Stomach (tissue), 4 donors: ENCODE results near the gene GNB1L.

Experiments
- EP300 ChIP-seq: sonication (generic); formaldehyde crosslinking; IDR thresholded peaks from one replicate; pipeline ENCODE4 v1.6.1; 2017; ENCODE audit warnings: antibody characterized with exemption
- POLR2A ChIP-seq, 4 donors: fragments of 450-650 bp; IDR thresholded peaks; one replicate each; pipeline ENCODE4 v1.6.1; 2016; ENCODE audit warnings: antibody characterized with exemption in 4 of 4, control low read depth in 2 of 4, mild to moderate bottlenecking in 1 of 4, moderate library complexity in 1 of 4
- POLR2AphosphoS5 ChIP-seq, 3 donors: sonication (generic); formaldehyde crosslinking; IDR thresholded peaks; one replicate each; pipeline ENCODE4 v1.6.1; 2016; ENCODE audit warnings: antibody characterized with exemption in 3 of 3
- TF ChIP-seq, protein P1 (sequence below), 7 experiments: fragments of 450-650 bp in 4 of 7; fragments of 200-600 bp in 3 of 7; sonication (generic) in 3 of 7; IDR thresholded peaks; one replicate each; pipeline ENCODE4 v1.5.1; 2016 to 2019; ENCODE audit warnings: antibody characterized with exemption in 7 of 7, control low read depth in 2 of 7, mild to moderate bottlenecking in 1 of 7

DNA sequence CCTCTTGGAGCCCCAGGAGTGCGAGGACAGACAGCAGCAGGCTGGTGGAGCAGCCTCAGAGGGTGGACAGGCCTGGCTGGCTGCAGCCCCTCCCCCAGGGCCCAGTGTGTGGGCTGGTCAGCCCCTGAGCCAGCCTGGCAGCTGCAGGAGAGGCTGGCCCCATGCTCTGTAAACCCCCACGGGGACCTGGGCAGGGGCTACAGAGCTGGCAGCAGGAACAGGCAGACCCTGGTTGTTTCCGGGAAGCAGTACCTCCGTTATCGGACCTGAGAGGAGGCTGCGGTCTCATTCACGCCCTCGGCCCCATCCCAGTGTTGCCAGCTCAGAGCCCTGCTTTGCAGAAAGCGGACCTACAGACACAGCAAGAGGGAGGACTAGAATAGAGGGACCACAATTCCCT is 48.4 kb upstream of the GNB1L start:
- TF ChIP-seq, protein P1, sequence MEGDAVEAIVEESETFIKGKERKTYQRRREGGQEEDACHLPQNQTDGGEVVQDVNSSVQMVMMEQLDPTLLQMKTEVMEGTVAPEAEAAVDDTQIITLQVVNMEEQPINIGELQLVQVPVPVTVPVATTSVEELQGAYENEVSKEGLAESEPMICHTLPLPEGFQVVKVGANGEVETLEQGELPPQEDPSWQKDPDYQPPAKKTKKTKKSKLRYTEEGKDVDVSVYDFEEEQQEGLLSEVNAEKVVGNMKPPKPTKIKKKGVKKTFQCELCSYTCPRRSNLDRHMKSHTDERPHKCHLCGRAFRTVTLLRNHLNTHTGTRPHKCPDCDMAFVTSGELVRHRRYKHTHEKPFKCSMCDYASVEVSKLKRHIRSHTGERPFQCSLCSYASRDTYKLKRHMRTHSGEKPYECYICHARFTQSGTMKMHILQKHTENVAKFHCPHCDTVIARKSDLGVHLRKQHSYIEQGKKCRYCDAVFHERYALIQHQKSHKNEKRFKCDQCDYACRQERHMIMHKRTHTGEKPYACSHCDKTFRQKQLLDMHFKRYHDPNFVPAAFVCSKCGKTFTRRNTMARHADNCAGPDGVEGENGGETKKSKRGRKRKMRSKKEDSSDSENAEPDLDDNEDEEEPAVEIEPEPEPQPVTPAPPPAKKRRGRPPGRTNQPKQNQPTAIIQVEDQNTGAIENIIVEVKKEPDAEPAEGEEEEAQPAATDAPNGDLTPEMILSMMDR (IDR thresholded peaks at IDR 0.05): no peak
- TF ChIP-seq POLR2AphosphoS5 (IDR thresholded peaks at IDR 0.05) (no peak), EP300 (no peak), POLR2A (IDR thresholded peaks at IDR 0.05) (no peak)
